ENCODE data around the gene SPRR2G.
"Not testable (repeated sequence)": the region's sequence is repeated elsewhere in the genome, so short reads cannot be mapped to it uniquely, and the experiment has no call there.

SPRR2G gene

DNA sequence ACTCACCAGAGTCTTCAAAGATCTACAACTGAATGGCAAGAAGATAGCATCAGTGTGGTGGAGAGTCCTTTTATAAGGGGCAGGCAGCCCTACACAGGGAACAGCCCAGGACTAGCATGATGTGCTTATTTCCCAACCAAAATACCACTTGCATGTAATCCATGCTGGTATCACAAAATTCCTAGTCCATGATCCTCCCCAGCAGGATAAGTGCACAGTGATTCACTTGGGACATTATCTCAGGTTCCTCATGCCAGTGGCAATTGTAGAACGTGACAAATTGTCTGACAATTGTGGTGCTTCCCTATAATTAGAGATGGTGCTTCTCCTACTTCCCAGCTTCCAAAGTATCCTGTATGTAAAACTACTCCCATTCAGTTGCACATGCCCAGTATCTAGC lies at the start of gene SPRR2G:
Gene SPRR2G (minus strand): TSS at position 45 of the 400 bp plus-strand sequence. CDS start 780 bp downstream, outside the sequence.
- FAIRE-seq, result no peak
- no peak for DNase-seq (ENCODE audit: low spot score)

DNA sequence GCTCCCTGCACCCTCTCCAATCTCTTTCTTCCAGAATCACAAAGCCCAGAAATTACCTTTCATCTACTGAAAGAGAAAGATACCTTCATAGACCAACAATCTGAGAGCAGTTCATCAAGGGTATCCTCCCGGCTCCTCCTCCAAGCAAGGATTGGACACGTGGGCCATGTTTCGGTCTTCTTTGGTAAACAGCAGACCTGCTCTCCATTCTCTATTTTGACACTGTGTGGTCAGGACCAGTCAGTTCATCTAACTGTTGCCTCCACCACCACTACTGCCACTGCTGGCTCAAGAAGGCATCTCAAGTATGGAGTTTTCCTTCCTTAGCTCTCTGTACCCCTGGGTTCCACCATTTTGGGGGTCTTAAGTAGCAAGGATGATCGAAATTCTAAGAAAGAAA lies 44.5 kb upstream of the SPRR2G start:
- DNase-seq (ENCODE audit: low spot score) (no peak), FAIRE-seq (no peak)

- no peak for DNase-seq (ENCODE audit: low spot score)
- no peak for FAIRE-seq
These were observed 43.8 kb upstream of the SPRR2G start for GRCh38 chr1:153194331-153195050.

DNA sequence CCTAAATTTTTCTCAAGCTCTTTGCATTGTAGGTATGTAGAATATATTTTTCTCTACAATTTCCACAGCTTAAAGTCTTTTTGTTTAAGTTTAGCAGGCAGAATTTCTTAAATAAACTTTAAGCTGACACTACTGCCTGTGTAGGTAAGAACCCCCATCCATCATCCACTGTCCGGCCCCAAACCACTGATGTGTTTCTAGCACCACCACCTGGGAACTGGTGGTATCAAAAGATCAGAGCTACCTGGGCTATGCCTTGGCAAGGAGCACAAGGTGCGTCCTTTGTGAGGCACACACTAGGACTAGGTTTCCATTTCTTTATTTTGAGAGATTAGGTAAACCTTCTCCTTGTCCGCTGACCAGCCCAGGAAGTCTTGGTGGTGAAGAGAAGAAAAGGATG lies 42.0 kb upstream of the SPRR2G start:
- FAIRE-seq, result no peak
- no peak for DNase-seq (ENCODE audit: low spot score)

GRCh38 chr1:153190373-153190772 lies 39.7 kb upstream of the SPRR2G start:
- no peak for DNase-seq (ENCODE audit: low spot score)
- no peak for FAIRE-seq

DNA sequence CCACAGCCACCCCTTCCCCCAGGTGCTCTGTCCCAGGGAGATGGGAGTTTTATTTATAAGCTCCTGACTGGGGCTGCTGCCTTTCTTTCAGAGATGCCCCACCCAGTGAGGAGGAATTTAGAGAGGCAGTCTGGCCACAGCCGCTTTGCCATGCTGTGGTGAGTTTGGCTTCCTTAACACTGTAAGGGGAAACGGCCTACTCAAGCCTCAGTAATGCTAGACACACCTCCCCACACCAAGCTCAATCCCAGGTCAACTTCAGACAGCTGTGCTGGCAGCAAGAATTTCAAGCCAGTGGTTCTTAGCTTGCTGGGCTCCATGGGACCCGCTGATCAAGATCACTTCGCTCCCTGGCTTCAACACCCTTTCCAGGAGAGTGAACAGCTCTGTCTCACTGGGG lies 37.6 kb upstream of the SPRR2G start:
- DNase-seq (ENCODE audit: low spot score); FAIRE-seq: not testable (repeated sequence)

GRCh38 chr1:153180556-153180955 lies 29.9 kb upstream of the SPRR2G start:
- FAIRE-seq, result no peak
- no peak for DNase-seq (ENCODE audit: low spot score)

- FAIRE-seq, result no peak
- no peak for DNase-seq (ENCODE audit: low spot score)
These were observed 28.2 kb upstream of the SPRR2G start for GRCh38 chr1:153178922-153179321.

- FAIRE-seq, result no peak
These were observed 23.9 kb upstream of the SPRR2G start for GRCh38 chr1:153174624-153175023.

DNA sequence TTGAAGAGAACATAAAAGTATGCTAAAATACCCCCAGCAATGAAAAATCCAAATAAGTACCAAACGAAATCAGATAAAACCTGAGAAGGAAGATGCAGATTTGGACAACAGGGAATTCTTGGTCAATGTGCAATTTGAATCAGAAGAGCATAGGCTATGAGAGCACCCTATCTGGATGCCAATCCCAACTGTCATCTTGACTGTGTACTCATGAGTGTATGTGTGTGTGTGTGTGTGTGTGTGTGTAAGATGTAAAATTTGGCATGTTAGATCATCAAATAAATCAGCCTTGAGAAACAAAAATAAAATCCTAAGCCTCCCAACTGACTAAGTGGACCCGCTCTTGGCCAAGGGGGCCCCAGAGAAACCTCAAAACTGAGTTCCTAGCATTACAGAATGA lies 18.0 kb upstream of the SPRR2G start:
- DNase-seq (ENCODE audit: low spot score) (no peak), FAIRE-seq (no peak)

More at GRCh38 chr1:153174624-153175023, 23.9 kb upstream of the SPRR2G start:
- DNase-seq (ENCODE audit: low spot score), result no peak

- FAIRE-seq (no peak), DNase-seq (ENCODE audit: low spot score) (no peak)
These were observed 4.9 kb upstream of the SPRR2G start for GRCh38 chr1:153155541-153155940.

DNA sequence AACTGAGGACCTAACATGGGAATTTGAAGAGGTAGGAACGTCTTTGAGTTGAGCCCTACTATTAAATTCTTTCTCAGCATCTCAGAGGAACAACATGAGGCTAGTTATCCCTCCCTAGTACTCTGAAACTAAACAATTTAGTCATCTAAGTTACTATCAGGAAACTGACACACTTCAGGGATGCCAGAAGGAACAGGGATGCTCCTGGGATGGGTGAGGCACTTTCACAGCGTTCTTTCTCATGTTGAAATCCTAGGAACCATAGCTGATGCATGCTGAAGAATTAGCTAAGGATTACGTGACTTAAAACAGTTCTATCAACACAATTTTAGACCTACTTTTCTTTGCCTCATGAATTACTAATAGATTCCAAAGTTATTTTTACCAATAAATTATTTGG lies 1.8 kb upstream of the SPRR2G start:
- FAIRE-seq, result no peak

GRCh38 chr1:153141377-153141776 lies 9.3 kb downstream of the SPRR2G start:
- no peak for FAIRE-seq
- DNase-seq (ENCODE audit: low spot score), result no peak

More for the DNA sequence above, 1.8 kb upstream of the SPRR2G start:
- no peak for DNase-seq (ENCODE audit: low spot score)

- FAIRE-seq, result no peak
These were observed 10.2 kb downstream of the SPRR2G start for GRCh38 chr1:153140484-153140883.

GRCh38 chr1:153133743-153134142 lies 16.9 kb downstream of the SPRR2G start:
- FAIRE-seq (no peak), DNase-seq (ENCODE audit: low spot score) (no peak)

More at GRCh38 chr1:153140484-153140883, 10.2 kb downstream of the SPRR2G start:
- DNase-seq (ENCODE audit: low spot score), result no peak

DNA sequence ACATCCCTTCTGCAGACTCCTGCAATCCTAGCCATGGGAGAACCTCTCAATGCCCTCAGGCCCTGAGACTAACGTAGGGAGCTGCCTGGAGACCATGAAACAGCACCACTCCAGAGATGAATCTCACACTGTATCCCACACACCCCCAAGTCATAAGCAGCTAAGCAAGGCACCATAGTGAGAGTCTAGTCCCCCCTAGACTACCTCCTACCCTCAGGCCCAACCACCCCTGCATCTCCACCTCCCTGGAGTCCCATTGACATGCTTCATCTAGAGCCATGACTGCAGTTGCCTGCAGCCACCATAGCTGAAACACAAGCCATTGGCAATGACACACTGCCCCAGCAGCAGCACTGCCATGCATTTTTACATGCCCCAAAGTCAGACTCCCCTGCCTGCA lies 17.4 kb downstream of the SPRR2G start:
- DNase-seq (ENCODE audit: low spot score) (no peak), FAIRE-seq (no peak)

GRCh38 chr1:153128688-153129087 lies 22.0 kb downstream of the SPRR2G start:
- not testable (repeated sequence) for DNase-seq (ENCODE audit: low spot score); FAIRE-seq

- FAIRE-seq, result no peak
- no peak for DNase-seq (ENCODE audit: low spot score)
These were observed 23.4 kb downstream of the SPRR2G start for GRCh38 chr1:153127296-153127695.

- FAIRE-seq, result no peak
- DNase-seq (ENCODE audit: low spot score), result no peak
These were observed 25.2 kb downstream of the SPRR2G start for GRCh38 chr1:153125536-153125935.

DNA sequence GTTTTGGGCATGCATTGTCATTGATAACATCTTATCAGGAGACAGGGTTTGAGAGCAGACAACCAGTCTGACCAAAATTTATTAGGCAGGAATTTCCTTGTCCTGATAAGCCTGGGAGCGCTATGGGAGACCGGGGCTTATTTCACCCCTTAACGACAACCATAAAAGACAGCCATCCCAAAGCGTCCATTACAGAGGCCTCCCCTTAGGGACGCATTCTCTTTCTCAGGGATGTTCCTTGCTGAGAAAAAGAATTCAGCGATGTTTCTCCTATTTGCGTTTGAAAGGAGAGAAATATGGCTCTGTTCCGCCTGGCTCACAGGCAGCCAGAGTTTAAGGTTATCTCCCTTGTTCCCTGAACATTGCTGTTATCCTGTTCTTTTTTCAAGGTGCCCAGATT lies 26.9 kb downstream of the SPRR2G start:
- DNase-seq (ENCODE audit: low spot score); FAIRE-seq: not testable (repeated sequence)

DNA sequence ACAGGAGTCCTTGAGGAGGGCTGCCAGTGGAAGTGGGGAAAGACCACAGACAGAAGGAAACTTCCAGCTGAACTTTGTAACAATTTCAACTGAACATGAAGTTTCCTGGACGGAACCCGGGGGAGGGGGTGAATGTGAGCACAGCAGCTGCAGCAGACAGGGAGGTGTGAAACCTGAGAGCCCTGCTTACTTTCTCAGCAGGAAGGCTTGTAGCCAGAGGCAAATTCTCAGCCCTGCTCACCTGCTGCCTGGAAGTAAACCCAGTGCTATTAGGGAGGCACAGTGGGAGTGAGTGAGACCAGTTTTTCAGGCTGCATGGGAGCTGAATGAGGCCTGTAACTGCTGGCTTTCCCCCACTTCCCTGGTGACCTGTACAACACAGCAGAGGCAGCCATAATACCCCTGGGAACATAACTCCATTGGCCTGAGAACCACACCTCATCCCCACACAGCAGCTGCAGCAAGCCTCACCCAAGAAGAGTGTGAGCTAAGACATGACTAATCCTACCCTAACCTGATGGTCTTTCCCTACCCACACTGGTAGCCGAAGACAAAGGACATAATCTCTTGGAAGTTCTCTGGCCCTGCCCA lies 27.8 kb downstream of the SPRR2G start:
- DNase-seq (ENCODE audit: low spot score) (no peak), FAIRE-seq (no peak)

DNA sequence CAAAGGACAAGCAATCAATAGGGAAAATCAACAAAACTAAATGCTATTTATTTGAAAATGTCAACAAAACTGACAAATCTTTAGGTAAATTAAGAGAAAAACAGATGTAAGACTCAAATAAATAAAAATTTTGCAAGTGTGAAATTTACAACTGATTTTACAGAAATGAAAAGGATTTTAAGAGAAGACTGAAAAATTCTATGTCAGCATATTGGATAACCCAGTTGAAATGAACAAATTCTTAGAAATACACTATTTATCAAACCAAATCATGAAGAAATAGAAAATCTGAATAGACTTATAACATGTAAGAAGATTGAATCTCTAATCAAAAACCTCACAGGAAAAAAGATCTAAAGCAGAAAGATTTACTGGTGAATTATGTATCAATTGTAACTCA lies 29.7 kb downstream of the SPRR2G start:
- FAIRE-seq (no peak), DNase-seq (ENCODE audit: low spot score) (no peak)

GRCh38 chr1:153119491-153119971 lies 31.2 kb downstream of the SPRR2G start:
- FAIRE-seq, result no peak
- no peak for DNase-seq (ENCODE audit: low spot score)
